Skin of body (tissue), 2 donors: ENCODE results near the gene GSTP1. TPM values are rescaled to one million over a fixed set of nuclear protein-coding genes. Genes with fewer than 3 reads are reported as not detected.
"Not testable (repeated sequence)": the region's sequence is repeated elsewhere in the genome, so short reads cannot be mapped to it uniquely, and the experiment has no call there.

Experiments used
- DNase-seq: peaks from one replicate; lab custom pipeline; 2025; lab: John Stamatoyannopoulos, UW
- total RNA-seq: library from RNA; depleted of rRNA; stranded (reverse); fragments of >200 nt; gene quantifications from one replicate; pipeline ENCODE4 v1.2.3, GENCODE V29; 2014

GSTP1 gene
- total RNA-seq, result 333 TPM

GRCh38 chr11:67583247-67584204 lies at the start of gene GSTP1:
Gene GSTP1, plus strand, starts transcription at chr11:67583812. Its CDS starts 32 bp downstream, at chr11:67583844.
- peak; percentile 76 for DNase-seq

- no peak for DNase-seq
These were observed 49.4 kb upstream of the GSTP1 start for GRCh38 chr11:67534070-67534679.

- DNase-seq, result no peak
These were observed 48.1 kb upstream of the GSTP1 start for GRCh38 chr11:67535561-67535960.

- DNase-seq, result no peak
These were observed 45.3 kb upstream of the GSTP1 start for GRCh38 chr11:67538306-67538705.

GRCh38 chr11:67538823-67539505 lies 44.6 kb upstream of the GSTP1 start:
- no peak for DNase-seq

- no peak for DNase-seq
These were observed 44.1 kb upstream of the GSTP1 start for GRCh38 chr11:67539550-67539949.

GRCh38 chr11:67541198-67541597 lies 42.4 kb upstream of the GSTP1 start:
- no peak for DNase-seq

- DNase-seq, result no peak
These were observed 41.4 kb upstream of the GSTP1 start for GRCh38 chr11:67542169-67542568.

- no peak for DNase-seq
These were observed 40.6 kb upstream of the GSTP1 start for GRCh38 chr11:67542971-67543370.

GRCh38 chr11:67543585-67543984 lies 40.0 kb upstream of the GSTP1 start:
- no peak for DNase-seq

- DNase-seq, result no peak
These were observed 38.9 kb upstream of the GSTP1 start for GRCh38 chr11:67544616-67545242.

- DNase-seq, result no peak
These were observed 38.3 kb upstream of the GSTP1 start for GRCh38 chr11:67545280-67545679.

- not testable (repeated sequence) for DNase-seq
These were observed 35.5 kb upstream of the GSTP1 start for GRCh38 chr11:67548112-67548511.

GRCh38 chr11:67548555-67549110 lies 35.0 kb upstream of the GSTP1 start:
- DNase-seq, result no peak

- no peak for DNase-seq
These were observed 32.5 kb upstream of the GSTP1 start for GRCh38 chr11:67551127-67551526.

GRCh38 chr11:67551697-67552096 lies 31.9 kb upstream of the GSTP1 start:
- DNase-seq, result not testable (repeated sequence)

GRCh38 chr11:67556244-67556643 lies 27.4 kb upstream of the GSTP1 start:
- DNase-seq, result no peak

- DNase-seq, result no peak
These were observed 25.4 kb upstream of the GSTP1 start for GRCh38 chr11:67558084-67558772.

GRCh38 chr11:67561971-67562619 lies 21.5 kb upstream of the GSTP1 start:
- no peak for DNase-seq
